ENCODE data around the gene MED9.

The MED9 gene

DNA sequence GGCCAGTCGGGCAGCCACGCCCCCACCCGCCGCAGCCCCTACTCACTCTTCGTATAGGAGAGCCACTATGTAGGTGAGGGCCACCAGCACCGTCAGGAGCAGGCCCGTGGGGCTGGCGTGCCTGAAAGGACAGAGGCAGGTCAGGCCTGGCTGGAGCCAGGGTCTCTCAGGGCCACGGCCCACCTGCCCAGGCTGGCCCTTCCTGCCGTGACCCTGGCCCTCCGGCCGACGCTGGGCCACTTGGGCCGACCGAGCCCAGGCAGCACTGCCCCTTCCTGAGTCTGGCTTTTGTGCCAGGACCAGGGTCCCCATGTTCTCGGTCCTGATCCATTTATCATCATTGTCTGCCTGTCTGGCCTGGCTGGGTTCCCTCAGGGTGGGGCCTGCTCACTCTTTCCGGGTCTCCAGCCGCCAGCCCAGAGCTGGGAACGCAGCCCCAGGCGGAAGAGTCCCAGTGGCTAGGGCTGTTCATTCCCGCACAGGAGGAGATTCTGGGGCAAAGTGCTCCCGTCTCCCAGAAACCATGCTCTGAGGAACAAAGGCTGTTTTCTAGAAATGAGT lies 29.5 kb downstream of the MED9 start:
- no peak for DNase-seq

DNA sequence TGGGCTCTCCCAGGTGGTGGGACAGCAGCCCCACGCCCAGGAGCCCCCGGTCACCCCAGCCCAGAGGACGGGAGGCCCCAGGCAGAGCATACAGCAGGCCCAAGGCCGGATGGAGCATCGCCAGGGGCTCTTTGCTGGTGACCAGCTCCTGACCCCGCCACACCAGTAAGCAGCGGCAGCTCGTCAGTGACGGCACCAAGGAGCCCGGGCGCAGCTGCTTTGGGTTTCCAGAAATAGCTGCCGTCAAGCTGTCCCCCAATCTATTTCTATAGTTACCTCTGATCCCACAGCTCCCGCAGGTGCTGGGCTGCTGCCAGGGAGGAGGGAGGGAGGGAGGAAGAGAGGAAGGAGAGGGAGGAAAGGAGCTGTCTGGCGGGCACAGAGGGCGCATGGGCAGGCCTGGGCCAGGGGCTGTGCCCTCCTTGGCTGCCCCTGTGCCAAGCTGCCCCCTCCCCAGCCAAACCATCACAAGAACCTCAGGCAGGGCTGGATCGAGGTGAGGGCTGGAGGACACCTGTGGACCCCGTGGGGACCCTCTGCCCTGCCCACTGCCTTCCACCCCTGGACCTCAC lies 30.2 kb downstream of the MED9 start:
- no peak for DNase-seq

- no peak for DNase-seq
Observed at GRCh38 chr17:17507465-17508011, 30.7 kb downstream of the MED9 start.

GRCh38 chr17:17508019-17508535 lies 31.3 kb downstream of the MED9 start:
- no peak for DNase-seq

GRCh38 chr17:17508646-17509591 lies 32.1 kb downstream of the MED9 start:
- no peak for DNase-seq

DNA sequence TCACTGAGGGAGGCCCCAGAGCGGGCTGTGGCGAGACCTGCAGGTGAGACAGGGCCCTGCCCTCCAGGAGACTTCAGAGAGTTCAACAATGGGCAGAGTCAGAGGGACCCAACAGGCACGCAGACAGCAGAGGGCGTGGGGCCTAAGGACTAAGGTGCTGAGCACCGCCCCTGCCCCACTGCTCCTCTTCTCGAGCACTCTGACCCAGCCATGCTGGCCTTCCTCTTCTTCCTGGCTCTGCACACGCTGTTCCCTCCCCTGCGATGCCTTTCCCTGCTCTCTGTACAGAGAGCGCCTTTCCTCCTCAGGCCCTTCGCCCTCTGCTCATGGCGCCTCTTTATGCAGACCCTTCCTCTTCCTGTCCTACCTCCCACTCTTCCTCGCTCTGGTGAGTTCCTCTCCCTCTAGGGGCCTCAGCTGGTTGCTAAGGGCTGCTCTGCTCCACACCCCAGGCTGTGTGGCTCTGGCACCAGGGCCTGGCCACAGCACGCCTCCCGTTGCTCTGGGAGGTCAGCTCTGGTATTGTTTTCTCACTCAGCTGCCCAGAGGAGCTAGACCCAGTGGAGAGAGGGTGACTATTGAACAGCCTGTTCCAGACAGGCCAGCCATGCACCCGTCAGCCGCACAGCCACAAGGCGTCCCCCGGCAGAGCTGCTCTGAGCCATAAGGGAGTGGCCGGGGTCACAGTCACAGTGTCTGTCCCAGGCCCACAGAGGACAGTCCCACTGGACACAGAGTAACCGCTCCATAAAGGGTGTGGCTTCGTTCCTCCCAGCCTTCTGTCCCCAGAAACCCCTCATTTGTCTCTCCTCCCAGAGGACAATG lies 33.0 kb downstream of the MED9 start:
- DNase-seq: no peak

GRCh38 chr17:17510456-17511292 lies 33.9 kb downstream of the MED9 start:
- no peak for DNase-seq

DNA sequence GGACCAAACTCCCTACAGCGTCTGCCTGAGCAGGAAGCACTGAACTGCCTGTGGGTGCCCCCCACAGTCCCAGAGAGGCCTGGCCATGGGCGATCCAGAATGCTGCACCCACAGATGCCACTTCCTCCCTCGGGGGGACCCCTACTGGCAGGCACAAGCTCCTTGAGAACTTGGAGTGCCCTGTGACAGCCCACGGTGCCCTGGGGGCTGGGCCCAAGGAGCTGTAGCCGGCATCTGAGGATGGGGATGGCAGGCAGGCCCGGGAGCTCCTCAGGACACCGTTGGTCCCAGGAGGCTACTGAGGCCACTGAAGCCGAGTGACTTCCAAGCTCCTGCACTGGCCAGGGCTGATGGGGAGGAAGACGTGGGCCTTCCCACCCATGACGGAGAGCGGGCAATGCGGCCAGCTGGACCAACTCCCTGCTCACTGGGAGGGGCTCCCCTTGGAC lies 34.5 kb downstream of the MED9 start:
- DNase-seq: no peak

DNA sequence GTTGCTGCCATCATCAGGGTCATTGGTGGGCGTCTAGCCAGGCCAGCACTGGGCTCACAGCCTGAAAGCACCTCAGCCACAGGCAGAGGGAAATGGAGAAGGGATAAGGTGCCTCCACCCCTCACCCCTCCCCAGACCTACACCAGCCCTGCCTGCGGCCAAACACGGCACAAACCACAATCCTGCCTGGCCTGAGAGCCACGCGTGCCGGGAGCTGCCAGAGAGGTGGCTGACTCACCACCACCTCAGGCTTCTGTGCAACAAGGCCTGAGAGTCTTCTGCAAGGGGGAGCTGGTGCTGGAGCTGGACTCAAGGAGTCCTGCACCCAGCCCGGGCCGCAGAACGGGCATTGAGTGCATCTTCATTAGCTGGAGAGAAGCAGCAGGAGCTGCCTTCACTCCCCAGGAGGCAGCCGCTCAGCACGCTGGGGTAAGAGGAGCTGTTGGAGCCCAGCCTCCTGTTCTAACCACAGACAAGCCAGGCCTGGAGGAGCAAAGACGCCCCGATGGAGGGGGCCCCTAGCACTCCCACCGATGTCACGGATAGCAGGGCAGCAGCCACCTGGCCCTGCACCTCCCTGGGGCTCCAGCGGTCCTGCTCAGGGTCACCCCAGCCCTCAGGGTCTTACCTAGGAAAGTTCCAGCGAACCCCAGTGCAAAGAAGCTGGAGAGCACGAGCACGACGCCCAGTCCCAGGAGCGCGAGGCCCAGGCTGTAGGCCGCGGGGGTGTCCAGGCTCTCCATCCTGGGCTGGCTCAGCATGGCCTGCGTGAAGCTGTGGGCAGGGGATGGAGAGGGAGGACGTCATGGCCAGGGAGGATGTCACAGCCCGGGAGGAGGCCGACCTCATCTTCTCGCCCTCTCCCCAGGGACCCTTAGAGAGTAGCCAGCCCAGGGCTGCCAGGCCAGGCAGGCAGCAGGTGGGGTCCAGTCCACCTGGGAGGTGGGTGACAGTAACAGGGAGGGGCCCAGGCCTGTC lies 35.4 kb downstream of the MED9 start:
- DNase-seq: no peak

- no peak for DNase-seq
Observed at GRCh38 chr17:17512866-17513265, 36.1 kb downstream of the MED9 start.

- DNase-seq: no peak
Observed at GRCh38 chr17:17513626-17514025, 36.8 kb downstream of the MED9 start.

DNA sequence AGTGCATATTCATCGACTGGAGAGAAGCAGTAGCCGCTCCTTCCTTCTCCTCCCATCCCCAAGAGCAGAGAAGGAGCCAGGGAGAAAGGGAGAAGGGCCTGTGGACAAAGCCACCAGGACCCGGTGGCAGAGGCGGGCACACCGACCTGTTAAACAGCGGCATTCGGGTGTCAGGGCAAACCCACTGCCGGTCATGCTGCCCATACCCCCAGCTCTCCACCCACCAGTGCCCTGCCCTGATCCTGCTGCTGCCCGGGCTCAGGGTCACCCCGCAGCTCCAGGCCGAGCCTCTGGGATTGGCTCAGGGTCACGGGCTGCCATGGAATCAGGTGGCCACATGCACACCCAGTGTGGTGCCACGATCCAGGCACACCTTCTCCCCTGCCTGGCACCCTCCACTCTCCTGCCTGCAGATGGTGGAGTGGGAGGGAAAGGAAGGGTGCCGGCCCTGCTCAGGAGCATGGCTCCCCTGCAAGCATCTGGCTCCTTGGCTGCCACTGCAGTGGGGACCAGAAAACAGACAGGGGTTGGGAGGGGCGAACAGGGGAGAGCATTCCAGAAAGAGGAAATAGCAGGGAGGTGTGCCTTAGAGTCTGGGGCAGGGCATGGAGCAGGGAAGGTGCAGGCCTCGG lies 37.7 kb downstream of the MED9 start:
- DNase-seq: no peak

DNA sequence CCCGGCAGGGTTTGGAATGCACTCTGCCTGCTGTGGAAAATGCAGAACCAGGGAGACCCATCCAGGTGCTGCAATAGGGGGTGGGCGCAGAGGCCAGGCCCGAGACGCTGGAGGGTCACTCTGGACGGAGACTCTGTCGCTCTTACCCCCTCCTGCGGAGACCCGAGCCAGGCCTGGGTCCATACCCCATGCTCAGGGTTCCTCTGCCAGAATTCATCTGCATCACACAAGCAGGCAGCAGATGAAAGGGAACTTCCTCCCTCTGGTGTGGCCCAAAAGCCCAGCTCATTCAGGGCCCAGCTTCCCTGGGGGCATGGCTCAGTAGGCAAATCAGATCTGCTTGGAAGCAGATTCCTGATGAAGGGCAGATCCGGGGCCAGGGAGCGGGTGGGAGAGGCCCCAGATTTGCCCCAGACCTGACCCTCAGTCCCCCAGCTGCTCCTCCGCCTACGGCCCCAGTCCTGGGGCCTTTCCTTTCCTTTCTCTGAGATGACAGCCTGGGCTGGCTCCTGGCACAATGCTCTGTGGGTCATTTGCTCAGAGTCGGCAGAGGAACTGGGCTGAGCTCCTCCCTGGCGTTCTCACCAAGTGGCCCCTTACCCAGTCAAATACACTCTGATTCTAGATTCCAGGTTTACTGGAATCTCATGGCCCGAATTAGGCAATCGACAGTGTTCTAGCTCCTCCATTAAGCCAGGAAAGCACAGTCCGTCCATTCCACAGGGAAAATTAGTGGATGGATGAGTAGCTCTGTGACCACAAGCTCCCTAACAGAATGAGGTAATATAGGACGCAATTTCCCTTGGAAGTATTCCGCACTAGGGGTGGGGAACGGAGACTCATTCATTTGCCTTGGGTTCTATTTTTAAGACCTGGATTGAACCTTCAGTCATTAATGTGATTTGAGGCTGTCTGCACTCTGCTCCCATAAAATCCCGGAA lies 38.5 kb downstream of the MED9 start:
- DNase-seq: no peak

- DNase-seq: no peak
Observed at GRCh38 chr17:17515934-17516930, 39.4 kb downstream of the MED9 start.

DNA sequence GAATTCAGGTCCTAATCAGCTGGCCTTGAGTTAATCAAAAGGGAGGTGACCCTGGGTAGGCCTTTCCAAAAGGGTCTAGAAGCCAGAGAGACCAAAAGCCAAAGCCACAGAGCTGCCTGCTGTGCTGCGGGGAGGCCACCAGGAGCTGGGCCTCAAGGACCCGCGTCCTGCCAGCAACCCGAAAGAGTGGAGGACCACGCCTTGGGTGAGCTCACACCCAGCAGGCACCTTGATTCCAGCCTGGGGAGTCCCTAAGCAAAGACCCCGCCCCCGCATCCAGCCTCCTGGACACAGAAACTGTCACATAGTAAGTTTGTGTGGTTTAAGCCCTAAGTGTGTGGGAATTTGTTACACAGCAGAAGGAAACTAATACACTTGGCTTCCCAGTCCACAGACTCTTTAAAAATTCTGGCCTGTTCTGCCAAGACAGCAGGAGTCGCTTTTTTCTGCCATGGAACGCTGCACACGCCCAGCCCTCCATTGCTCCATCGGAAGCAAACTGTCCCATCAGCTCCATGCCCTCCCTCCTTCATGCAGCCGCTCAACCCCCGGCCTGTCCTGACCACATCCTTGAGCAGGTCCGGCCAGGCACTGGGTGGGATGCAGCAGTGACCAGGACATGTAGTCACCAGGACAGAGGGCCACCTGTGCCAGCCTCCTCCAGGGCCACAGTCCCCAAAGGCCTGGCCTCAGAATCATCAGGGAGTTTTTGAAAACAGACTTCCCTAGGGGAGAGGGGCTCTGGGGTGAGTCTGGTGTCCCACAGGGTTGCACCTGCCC lies 40.3 kb downstream of the MED9 start:
- DNase-seq: no peak

DNA sequence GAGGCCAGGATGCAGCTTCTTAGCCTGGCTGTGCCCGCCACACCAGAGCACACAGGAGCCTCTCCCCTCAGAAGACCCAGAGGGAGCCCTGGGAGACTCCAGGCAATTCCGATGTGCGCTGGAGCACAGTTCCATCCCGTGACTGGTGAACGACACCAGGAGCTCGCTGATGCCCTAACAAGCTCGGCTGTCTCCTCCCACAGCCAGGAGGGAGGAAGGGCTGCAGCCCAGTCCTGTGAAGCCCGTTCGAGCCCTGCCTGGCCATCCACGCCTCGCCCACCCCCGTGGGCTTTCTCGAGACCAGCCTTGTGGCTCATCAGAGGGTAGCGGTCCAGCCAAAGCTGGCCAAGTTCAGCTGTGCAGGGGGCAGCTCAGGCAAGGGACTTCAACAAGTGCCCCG lies 41.2 kb downstream of the MED9 start:
- DNase-seq: no peak

DNA sequence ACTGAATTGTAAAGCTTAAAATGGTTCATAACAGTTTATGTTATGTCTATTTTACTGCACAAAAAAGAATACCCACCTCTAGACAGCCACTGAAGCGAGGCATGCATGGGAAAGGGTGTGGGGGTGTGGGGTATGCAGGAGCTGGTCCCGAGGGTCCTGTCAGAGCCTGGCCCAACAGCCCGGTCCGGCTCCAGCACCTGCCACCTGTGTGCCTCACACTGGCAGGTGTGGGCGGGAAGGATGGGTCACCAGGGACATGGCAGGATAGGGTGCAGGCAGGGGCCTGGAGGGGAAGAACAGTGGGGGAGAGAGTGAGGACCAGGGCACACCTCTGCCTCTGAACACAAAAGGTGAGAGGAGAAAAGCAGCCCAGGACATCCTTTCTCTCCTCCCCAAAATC lies 42.2 kb downstream of the MED9 start:
- DNase-seq: no peak

Data from GF-D8 (cell line).